Lower leg skin (tissue), 4 donors: Measurements from ENCODE around the gene PTPN1. TPM values are rescaled to one million over a fixed set of nuclear protein-coding genes. Genes with fewer than 3 reads are reported as not detected.

Experiments
- DNase-seq, 2 donors: peaks; one replicate each; pipeline ENCODE4 v3.0.0-alpha.2; 2019; ENCODE audit warnings: low spot score in 2 of 2
- H3K4me3 ChIP-seq: fragments of 200-600 bp; sonication (generic); 2 replicates; pipeline ENCODE4 v1.5.1; 2017; ENCODE audit warnings: mild to moderate bottlenecking, low read depth; ENCODE audit not compliant: poor library complexity, severe bottlenecking
- POLR2A ChIP-seq, 2 donors: fragments of 450-650 bp; IDR thresholded peaks; one replicate each; pipeline ENCODE4 v1.6.1; 2016 to 2017; ENCODE audit warnings: antibody characterized with exemption in 2 of 2, mild to moderate bottlenecking in 1 of 2, moderate library complexity in 1 of 2
- WGBS, 2 donors: methylation state at CpG; one replicate each; pipeline ENCODE4 v1.1.5; 2018; 5-methylcytosine and 5-hydroxymethylcytosine counted together
- intact Hi-C: fragments of 100-400 bp; cut with DNase I; formaldehyde crosslinking; loops from one replicate; pipeline ENCODE4 v1.15.0; 2023; ENCODE audit warnings: low total_unique reads
- total RNA-seq, 4 donors: library from RNA; depleted of rRNA; stranded (reverse); fragments of >200 nt; gene quantifications; one replicate each; pipeline ENCODE4 v1.1.0, GENCODE V29; 2016
- TF ChIP-seq, protein P1 (sequence below), 3 donors: fragments of 450-650 bp; IDR thresholded peaks; one replicate each; pipeline ENCODE4 v1.5.1; 2016; ENCODE audit warnings: antibody characterized with exemption in 3 of 3, mild to moderate bottlenecking in 3 of 3, moderate library complexity in 2 of 3

The PTPN1 gene
- total RNA-seq, 4 donors from 2014 or later, result 19.1 to 29.8 (median 23.3) TPM

GRCh38 chr20:50569864-50570836 is 60.0 kb downstream of the PTPN1 start:
- WGBS, 2 donors, result 83 to 87% methylated on average over 14 of the region's 14 CpGs
- intact Hi-C loops, result no loop called here

DNA sequence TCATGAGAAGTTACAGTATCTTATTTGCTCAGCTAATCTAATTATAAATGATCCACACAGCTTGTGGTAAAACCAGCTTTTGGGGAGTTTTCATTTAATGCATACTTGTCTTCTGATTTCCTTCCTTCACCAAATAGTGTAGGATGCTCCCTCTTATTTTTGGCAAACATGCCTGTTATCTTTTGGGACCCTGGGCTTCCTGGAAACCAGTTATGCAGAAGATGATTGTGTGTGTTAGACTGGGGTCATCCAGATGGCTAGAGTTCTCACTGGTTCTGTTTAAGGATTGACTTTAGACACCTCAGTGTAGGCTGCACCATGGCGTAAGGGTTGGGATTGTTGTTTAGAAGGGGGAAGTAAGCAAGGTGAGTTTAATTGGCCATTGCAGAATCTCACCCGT is 61.3 kb downstream of the PTPN1 start:
- WGBS, 2 donors, result 95 to 97% methylated on average over 2 of the region's 2 CpGs
- H3K4me3 ChIP-seq, result no peak overlapping the region
- TF ChIP-seq, protein P1, sequence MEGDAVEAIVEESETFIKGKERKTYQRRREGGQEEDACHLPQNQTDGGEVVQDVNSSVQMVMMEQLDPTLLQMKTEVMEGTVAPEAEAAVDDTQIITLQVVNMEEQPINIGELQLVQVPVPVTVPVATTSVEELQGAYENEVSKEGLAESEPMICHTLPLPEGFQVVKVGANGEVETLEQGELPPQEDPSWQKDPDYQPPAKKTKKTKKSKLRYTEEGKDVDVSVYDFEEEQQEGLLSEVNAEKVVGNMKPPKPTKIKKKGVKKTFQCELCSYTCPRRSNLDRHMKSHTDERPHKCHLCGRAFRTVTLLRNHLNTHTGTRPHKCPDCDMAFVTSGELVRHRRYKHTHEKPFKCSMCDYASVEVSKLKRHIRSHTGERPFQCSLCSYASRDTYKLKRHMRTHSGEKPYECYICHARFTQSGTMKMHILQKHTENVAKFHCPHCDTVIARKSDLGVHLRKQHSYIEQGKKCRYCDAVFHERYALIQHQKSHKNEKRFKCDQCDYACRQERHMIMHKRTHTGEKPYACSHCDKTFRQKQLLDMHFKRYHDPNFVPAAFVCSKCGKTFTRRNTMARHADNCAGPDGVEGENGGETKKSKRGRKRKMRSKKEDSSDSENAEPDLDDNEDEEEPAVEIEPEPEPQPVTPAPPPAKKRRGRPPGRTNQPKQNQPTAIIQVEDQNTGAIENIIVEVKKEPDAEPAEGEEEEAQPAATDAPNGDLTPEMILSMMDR (IDR thresholded peaks at IDR 0.05), result no peak
- no peak for TF ChIP-seq POLR2A (IDR thresholded peaks at IDR 0.05)
- intact Hi-C loops, result no loop called here
- no peak for DNase-seq

More at GRCh38 chr20:50569864-50570836, 60.0 kb downstream of the PTPN1 start:
- no peak overlapping the region for H3K4me3 ChIP-seq
- TF ChIP-seq POLR2A (IDR thresholded peaks at IDR 0.05), result no peak
- TF ChIP-seq, protein P1 (IDR thresholded peaks at IDR 0.05), result no peak
- DNase-seq, result no peak

DNA sequence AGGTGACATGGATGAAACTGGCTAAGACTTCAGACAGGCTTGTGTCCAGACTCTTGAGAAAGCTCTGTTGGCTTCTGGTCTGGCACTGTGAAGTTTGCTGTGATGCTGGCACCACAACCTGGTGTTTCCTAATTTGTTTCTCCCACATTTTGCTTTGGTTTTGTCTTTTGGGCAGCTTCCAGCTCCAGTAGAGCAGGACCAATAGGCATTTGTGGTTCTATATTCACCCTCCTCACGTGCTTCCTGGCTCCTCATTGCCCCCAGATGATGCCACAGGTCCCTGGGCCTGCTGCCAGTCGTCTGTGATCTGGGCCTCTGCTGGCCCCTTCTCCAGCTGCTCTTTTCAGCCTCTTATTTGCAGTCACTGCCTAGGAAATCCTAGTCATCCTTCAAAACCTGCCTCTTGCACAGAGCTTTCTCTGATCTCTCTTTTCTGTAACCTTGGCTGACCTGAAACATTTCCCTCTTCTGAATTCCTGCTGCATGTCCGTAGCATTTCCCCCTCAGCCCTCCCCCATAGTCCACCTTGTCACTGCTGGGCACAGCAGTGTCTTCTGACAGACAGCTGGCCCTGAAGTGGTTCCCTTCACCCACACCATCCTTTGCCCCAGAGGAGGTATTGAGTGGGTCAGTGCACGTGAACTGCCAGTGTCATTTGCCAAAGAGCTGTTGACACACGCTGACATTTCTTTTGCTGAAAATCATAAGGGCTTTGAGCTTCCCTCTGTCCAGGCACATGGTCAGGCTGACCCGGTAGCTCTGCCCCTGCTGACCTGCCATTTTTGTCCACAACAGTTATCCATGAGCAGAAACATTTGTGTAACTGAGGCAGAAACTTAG is 63.0 kb downstream of the PTPN1 start:
- no peak for DNase-seq
- TF ChIP-seq, protein P1 (IDR thresholded peaks at IDR 0.05), result no peak
- TF ChIP-seq POLR2A (IDR thresholded peaks at IDR 0.05), result no peak
- H3K4me3 ChIP-seq, result no peak overlapping the region
- 55% methylated on average over 6 of the region's 6 CpGs for WGBS, 2 donors
- intact Hi-C loops, result no loop called here

DNA sequence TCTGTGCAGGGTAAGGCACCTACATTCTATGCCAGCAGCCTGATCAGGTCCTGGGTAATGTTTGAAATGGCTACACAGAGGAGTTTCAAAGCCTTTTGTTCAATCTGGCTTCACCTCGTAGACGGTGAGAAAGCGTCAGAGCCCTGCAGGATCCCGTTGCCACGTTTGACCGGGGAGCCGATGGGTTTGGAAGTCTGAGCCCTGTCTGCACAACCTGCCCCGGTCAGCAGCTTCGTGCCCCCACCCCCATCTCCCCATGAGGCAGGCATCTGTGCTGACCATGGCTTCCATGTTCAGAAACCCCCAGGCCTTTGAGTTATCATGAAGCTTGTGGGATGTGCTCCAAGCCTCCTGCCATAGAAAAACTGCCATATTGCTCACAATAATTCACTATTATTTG is 63.9 kb downstream of the PTPN1 start:
- no peak for DNase-seq
- TF ChIP-seq, protein P1 (IDR thresholded peaks at IDR 0.05), result no peak
- TF ChIP-seq POLR2A (IDR thresholded peaks at IDR 0.05), result no peak
- 87 to 88% methylated on average over 9 of the region's 9 CpGs for WGBS, 2 donors
- intact Hi-C loops, result no loop called here
- no peak overlapping the region for H3K4me3 ChIP-seq

- intact Hi-C loops, result no loop called here
- DNase-seq, result no peak
- 91 to 95% methylated on average over 5 of the region's 5 CpGs for WGBS, 2 donors
- no peak overlapping the region for H3K4me3 ChIP-seq
- TF ChIP-seq, protein P1 (IDR thresholded peaks at IDR 0.05), result no peak
- no peak for TF ChIP-seq POLR2A (IDR thresholded peaks at IDR 0.05)
Observed at GRCh38 chr20:50574586-50574985, 64.4 kb downstream of the PTPN1 start.
